PC-9 (cell line): ENCODE data around the gene FCHSD1.

Experiments used
- EZH2 ChIP-seq: fragments of 200-600 bp; sonication (generic); IDR thresholded peaks from 2 replicates; pipeline ENCODE4 v1.8.0; 2017; ENCODE audit warnings: antibody characterized with exemption, low read depth
- TF ChIP-seq, protein P1 (sequence below): fragments of 200-600 bp; sonication (generic); conservative IDR thresholded peaks from 2 replicates; pipeline ENCODE4 v1.6.1; 2017; ENCODE audit warnings: mixed run types, antibody characterized with exemption, mild to moderate bottlenecking, moderate library complexity

DNA sequence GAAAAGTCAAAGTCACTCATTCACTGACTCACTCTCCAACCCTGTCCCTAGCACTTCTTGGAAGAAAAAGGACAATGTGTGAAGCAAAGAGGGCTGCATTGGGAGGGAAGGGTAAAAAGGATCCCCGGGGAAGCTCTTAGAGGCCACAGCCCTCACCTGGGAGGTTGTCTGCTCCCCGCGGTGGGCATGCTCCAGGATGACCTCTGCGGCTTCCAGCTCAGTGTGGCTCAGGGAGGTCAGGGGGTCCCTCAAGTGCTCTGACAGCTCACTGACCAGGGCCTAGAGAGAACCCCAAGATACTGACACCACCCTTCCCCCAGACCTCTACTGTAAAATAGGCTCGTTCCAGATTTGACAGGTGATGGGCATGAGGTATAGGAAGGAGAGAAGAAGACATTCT is 4.0 kb downstream of the FCHSD1 start:
- TF ChIP-seq, protein P1, sequence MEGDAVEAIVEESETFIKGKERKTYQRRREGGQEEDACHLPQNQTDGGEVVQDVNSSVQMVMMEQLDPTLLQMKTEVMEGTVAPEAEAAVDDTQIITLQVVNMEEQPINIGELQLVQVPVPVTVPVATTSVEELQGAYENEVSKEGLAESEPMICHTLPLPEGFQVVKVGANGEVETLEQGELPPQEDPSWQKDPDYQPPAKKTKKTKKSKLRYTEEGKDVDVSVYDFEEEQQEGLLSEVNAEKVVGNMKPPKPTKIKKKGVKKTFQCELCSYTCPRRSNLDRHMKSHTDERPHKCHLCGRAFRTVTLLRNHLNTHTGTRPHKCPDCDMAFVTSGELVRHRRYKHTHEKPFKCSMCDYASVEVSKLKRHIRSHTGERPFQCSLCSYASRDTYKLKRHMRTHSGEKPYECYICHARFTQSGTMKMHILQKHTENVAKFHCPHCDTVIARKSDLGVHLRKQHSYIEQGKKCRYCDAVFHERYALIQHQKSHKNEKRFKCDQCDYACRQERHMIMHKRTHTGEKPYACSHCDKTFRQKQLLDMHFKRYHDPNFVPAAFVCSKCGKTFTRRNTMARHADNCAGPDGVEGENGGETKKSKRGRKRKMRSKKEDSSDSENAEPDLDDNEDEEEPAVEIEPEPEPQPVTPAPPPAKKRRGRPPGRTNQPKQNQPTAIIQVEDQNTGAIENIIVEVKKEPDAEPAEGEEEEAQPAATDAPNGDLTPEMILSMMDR, result no peak
- TF ChIP-seq EZH2, result no peak
